GM19452 (cell line): ENCODE results near the gene BRD4.

Experiments
- ATAC-seq: cut with Tn5 transposase; IDR thresholded peaks from one replicate; pipeline ENCODE4 v1.9.1; 2021; ENCODE audit not compliant: unreplicated experiment

The BRD4 gene

GRCh38 chr19:15197275-15197941 is 134.9 kb downstream of the BRD4 start:
- ATAC-seq: no peak

- no peak for ATAC-seq
Measured at GRCh38 chr19:15196360-15197005, 135.9 kb downstream of the BRD4 start.

- ATAC-seq: no peak
Measured at GRCh38 chr19:15195371-15196334, 136.7 kb downstream of the BRD4 start.

GRCh38 chr19:15194938-15195337 is 137.4 kb downstream of the BRD4 start:
- ATAC-seq: no peak

- ATAC-seq: no peak
Measured at GRCh38 chr19:15191982-15192381, 140.4 kb downstream of the BRD4 start.

GRCh38 chr19:15191514-15191913 is 140.8 kb downstream of the BRD4 start:
- no peak for ATAC-seq

GRCh38 chr19:15188851-15189250 is 143.5 kb downstream of the BRD4 start:
- no peak for ATAC-seq

GRCh38 chr19:15187026-15188007 is 145.0 kb downstream of the BRD4 start:
- no peak for ATAC-seq
